IMR-90 (cell line): ENCODE measurements around the gene CPLX3.

Experiments used
- BHLHE40 ChIP-seq: fragments of 150-350 bp; IDR thresholded peaks from 2 replicates; pipeline ENCODE4 v1.6.1; 2016; ENCODE audit warnings: mild to moderate bottlenecking, low read depth, low read length
- MAFK ChIP-seq: IDR thresholded peaks from 2 replicates; pipeline ENCODE4 v1.6.1; 2012; ENCODE audit warnings: low read depth, low read length, improper control_type of control experiment
- MXI1 ChIP-seq: IDR thresholded peaks from 2 replicates; pipeline ENCODE4 v1.6.1; 2012; ENCODE audit warnings: low read depth, mild to moderate bottlenecking, low read length, moderate library complexity, borderline replicate concordance
- NFE2L2 ChIP-seq: fragments of 150-350 bp; IDR thresholded peaks from 2 replicates; pipeline ENCODE4 v1.6.1; 2016; ENCODE audit warnings: low read depth, mild to moderate bottlenecking, low read length
- RAD21 ChIP-seq: IDR thresholded peaks from 2 replicates; pipeline ENCODE4 v1.6.1; 2012; ENCODE audit warnings: low read length, improper control_type of control experiment
- RFX5 ChIP-seq: IDR thresholded peaks from 2 replicates; pipeline ENCODE4 v1.8.0; 2012; ENCODE audit warnings: low read depth, mild to moderate bottlenecking, low read length, moderate library complexity
- TF ChIP-seq, protein P1 (sequence below): conservative IDR thresholded peaks from 2 replicates; pipeline ENCODE4 v1.5.1; 2012; ENCODE audit warnings: mild to moderate bottlenecking, low read depth, low read length, improper control_type of control experiment
- TF ChIP-seq, protein P2 (sequence below): fragments of 150-350 bp; IDR thresholded peaks from 2 replicates; pipeline ENCODE4 v1.6.1; 2016; ENCODE audit warnings: low read depth, mild to moderate bottlenecking, low read length, moderate library complexity, borderline replicate concordance
- TF ChIP-seq, protein P3 (sequence below): fragments of 150-350 bp; IDR thresholded peaks from 2 replicates; pipeline ENCODE4 v1.6.1; 2017; ENCODE audit warnings: mild to moderate bottlenecking, antibody characterized with exemption, low read length, low read depth

DNA sequence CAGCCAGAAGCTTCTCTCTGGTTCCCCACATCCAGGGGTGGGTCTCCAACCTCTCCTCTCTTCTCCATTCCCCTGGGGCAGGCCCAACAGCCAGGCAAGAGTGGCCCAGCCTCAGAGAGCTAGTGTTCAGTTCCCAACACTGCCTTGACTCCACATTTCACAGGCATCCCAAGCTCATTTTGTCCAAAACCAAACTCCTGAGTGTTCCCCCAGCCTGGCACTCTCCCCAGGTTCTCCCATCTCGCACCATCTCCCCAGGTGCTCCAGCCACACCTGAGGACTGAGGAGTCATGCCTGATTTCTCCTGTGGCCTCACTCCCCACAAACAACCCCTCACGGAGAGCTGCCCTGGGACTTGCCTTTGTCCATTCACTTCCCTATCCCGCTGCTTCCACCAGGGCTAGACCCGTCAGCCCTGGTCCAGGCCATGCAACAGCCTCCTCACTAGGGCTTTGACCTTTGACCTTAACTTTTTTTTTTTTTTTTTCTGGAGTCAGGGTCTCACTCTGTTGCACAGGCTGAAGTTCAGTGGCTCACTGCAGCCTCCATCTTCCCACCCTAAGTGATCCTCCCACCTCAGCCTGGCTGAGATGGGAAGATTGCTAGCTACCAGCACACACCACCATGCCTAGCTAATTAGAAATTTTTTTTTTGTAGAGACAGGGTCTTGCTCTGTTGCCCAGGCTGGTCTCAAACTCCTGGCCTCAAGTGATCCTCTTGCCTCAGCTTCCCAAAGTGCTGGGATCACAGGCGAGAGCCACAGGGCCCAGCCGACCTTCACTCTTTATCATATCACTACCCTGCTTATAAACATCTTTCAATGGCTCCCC lies 48.4 kb upstream of the CPLX3 start:
- TF ChIP-seq, protein P1, sequence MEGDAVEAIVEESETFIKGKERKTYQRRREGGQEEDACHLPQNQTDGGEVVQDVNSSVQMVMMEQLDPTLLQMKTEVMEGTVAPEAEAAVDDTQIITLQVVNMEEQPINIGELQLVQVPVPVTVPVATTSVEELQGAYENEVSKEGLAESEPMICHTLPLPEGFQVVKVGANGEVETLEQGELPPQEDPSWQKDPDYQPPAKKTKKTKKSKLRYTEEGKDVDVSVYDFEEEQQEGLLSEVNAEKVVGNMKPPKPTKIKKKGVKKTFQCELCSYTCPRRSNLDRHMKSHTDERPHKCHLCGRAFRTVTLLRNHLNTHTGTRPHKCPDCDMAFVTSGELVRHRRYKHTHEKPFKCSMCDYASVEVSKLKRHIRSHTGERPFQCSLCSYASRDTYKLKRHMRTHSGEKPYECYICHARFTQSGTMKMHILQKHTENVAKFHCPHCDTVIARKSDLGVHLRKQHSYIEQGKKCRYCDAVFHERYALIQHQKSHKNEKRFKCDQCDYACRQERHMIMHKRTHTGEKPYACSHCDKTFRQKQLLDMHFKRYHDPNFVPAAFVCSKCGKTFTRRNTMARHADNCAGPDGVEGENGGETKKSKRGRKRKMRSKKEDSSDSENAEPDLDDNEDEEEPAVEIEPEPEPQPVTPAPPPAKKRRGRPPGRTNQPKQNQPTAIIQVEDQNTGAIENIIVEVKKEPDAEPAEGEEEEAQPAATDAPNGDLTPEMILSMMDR: no peak
- TF ChIP-seq MAFK (no peak), MXI1 (no peak), NFE2L2 (no peak), RFX5 (no peak), BHLHE40 (no peak), RAD21 (no peak)
- TF ChIP-seq, protein P2, sequence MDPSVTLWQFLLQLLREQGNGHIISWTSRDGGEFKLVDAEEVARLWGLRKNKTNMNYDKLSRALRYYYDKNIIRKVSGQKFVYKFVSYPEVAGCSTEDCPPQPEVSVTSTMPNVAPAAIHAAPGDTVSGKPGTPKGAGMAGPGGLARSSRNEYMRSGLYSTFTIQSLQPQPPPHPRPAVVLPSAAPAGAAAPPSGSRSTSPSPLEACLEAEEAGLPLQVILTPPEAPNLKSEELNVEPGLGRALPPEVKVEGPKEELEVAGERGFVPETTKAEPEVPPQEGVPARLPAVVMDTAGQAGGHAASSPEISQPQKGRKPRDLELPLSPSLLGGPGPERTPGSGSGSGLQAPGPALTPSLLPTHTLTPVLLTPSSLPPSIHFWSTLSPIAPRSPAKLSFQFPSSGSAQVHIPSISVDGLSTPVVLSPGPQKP: no peak
- TF ChIP-seq, protein P3, sequence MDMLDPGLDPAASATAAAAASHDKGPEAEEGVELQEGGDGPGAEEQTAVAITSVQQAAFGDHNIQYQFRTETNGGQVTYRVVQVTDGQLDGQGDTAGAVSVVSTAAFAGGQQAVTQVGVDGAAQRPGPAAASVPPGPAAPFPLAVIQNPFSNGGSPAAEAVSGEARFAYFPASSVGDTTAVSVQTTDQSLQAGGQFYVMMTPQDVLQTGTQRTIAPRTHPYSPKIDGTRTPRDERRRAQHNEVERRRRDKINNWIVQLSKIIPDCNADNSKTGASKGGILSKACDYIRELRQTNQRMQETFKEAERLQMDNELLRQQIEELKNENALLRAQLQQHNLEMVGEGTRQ: no peak
